ENCODE measurements around the gene SPDYE5.

The SPDYE5 gene

DNA sequence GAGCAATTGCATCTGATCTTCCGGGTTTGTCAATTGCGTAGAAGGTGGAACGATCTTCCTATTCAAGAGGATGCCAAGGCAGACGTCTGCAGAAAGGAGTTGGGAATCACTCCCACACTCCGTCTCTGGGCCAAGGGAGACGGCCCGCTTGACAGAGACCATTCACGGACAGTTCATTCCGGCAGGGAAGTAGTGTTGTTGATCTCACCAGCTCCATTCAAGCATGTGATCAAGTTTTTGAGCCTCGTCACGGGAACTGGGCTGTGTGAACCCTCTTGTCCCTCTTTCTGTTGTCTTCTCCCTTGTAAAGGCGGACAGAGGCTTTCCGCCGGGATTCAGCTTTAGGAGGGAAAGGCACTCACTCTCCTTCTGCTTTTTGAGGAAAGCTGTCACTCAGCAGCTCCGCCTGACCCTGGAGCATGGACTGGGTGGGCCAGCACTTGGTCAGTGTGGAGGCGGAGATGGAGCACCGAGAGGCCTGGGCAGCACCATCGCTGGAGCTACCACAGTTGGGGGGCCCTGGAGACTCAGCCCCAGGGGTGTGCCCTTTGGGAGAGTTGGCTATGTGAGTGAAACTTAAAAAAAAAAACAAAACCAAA is 44.9 kb downstream of the SPDYE5 start:
- no peak for DNase-seq (ENCODE audit: low read depth)

DNA sequence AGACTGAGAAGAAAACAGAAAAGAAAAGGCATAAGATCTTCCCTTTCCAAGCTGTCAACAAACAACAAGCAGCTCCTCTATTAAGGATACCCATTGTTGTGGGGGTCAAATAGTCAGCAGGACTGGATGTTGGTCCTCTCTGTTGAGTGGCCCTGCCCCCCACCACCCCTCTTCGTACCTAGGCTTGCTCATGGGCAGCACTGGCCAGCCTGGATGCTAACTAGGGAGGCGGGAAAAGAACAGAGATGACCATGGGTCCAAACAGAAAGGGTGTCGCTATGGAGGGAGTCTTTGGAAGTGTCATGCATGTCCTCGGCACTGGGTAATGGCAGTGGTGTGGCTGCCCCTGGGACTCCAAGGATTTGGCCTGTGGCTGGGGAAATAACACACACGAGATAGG is 45.6 kb downstream of the SPDYE5 start:
- no peak for DNase-seq (ENCODE audit: low read depth)

DNA sequence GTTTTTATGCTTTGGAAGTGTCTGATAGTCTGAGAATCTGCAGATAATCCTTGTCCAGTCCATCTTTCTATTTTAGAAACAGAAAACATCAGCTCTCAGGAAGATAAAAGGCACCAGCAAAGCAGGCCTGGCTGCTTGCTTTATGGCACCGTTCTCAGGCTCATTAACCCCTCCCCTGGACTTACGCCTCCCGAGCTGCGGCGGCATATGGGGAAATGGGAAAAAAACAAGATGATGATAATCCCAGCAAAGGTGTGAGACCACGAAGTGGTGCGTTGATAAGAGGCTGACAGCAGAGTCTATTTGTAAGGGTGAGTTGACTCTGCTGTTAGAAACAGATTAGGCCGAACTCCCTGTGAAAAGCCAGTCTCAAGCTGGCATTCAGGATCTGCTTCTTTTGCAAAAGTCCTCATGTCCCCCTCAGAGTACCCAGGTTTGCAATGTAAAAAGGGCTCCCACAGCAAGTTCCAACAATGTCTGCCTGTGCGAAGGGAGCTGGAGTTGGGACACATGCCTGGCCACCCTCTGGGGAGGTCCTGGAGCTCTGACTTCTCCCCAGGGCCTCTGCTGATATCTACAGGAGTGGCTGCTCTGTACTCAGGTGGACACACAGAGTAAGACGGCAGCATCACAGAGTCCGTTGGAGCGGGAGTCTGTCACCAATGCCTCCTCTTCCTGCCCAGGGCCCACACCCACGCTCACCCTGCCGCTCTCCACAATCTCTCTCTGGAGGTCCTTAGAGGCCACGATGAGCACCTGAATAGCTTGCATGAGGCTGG is 54.3 kb downstream of the SPDYE5 start:
- DNase-seq (ENCODE audit: low read depth) = no peak

All from GM04503 (cell line).